H9 (cell line): ENCODE data around the gene CLEC1A. TPM values are rescaled to one million over a fixed set of nuclear protein-coding genes. Genes with fewer than 3 reads are reported as not detected.

Experiments
- DNase-seq: peaks from one replicate; pipeline ENCODE4 v3.0.0-alpha.2; 2017
- H2AFZ ChIP-seq: one replicate; pipeline ENCODE4 v1.6.1; 2013; ENCODE audit warnings: mild to moderate bottlenecking, low read length, control low read depth, moderate library complexity
- H2AK5ac ChIP-seq: 2 replicates; pipeline ENCODE4 v1.6.1; 2013; ENCODE audit warnings: low read length, control low read depth, mixed read lengths; ENCODE audit not compliant: insufficient read length
- H2BK120ac ChIP-seq: one replicate; pipeline ENCODE4 v1.6.1; 2013; ENCODE audit warnings: low read depth, mild to moderate bottlenecking, low read length, control low read depth, inconsistent platforms; ENCODE audit not compliant: poor library complexity, severe bottlenecking
- H2BK12ac ChIP-seq: 2 replicates; pipeline ENCODE4 v1.6.1; 2013; ENCODE audit warnings: low read length, control low read depth, mixed read lengths, low read depth; ENCODE audit not compliant: insufficient read length
- H2BK15ac ChIP-seq: 2 replicates; pipeline ENCODE4 v1.6.1; 2013; ENCODE audit warnings: low read depth, low read length, control low read depth
- H2BK20ac ChIP-seq: one replicate; pipeline ENCODE4 v1.6.1; 2013; ENCODE audit warnings: low read depth, mild to moderate bottlenecking, low read length, control low read depth, inconsistent platforms; ENCODE audit not compliant: poor library complexity, severe bottlenecking
- H2BK5ac ChIP-seq: 2 replicates; pipeline ENCODE4 v1.6.1; 2013; ENCODE audit warnings: low read length, control low read depth, mixed read lengths; ENCODE audit not compliant: insufficient read length
- H3K14ac ChIP-seq: 2 replicates; pipeline ENCODE4 v1.6.1; 2013; ENCODE audit warnings: low read length, control low read depth; ENCODE audit not compliant: insufficient read depth
- H3K18ac ChIP-seq: 2 replicates; pipeline ENCODE4 v1.6.1; 2013; ENCODE audit warnings: low read depth, mild to moderate bottlenecking, mixed read lengths, low read length, control low read depth; ENCODE audit not compliant: insufficient read length
- H3K23ac ChIP-seq: 2 replicates; pipeline ENCODE4 v1.6.1; 2013; ENCODE audit warnings: low read length, control low read depth, mixed read lengths, low read depth; ENCODE audit not compliant: insufficient read length
- H3K23me2 ChIP-seq: 2 replicates; pipeline ENCODE4 v1.6.1; 2013; ENCODE audit warnings: low read depth, mild to moderate bottlenecking, mixed read lengths, low read length, control low read depth; ENCODE audit not compliant: insufficient read length, poor library complexity, severe bottlenecking
- H3K27ac ChIP-seq: 2 replicates; pipeline ENCODE4 v1.5.1; 2013; ENCODE audit warnings: low read length, control low read depth, mixed read lengths, low read depth; ENCODE audit not compliant: insufficient read length
- H3K27me3 ChIP-seq: 2 replicates; pipeline ENCODE4 v1.6.1; 2013; ENCODE audit warnings: low read length, control low read depth, inconsistent platforms; ENCODE audit not compliant: insufficient read depth
- H3K4ac ChIP-seq: 2 replicates; pipeline ENCODE4 v1.6.1; 2013; ENCODE audit warnings: low read depth, mild to moderate bottlenecking, control low read depth, inconsistent platforms, low read length, moderate library complexity
- H3K4me1 ChIP-seq: 2 replicates; pipeline ENCODE4 v1.6.1; 2013; ENCODE audit warnings: low read length, control low read depth, inconsistent platforms; ENCODE audit not compliant: insufficient read depth
- H3K4me2 ChIP-seq: 2 replicates; pipeline ENCODE4 v1.6.1; 2013; ENCODE audit warnings: low read length, control low read depth, mixed read lengths; ENCODE audit not compliant: insufficient read length, insufficient read depth
- H3K56ac ChIP-seq: 2 replicates; pipeline ENCODE4 v1.6.1; 2013; ENCODE audit warnings: low read depth, mild to moderate bottlenecking, mixed read lengths, low read length, control low read depth; ENCODE audit not compliant: insufficient read length
- H3K79me1 ChIP-seq: 2 replicates; pipeline ENCODE4 v1.6.1; 2013; ENCODE audit warnings: low read depth, mild to moderate bottlenecking, moderate library complexity, low read length, control low read depth, inconsistent platforms; ENCODE audit not compliant: insufficient read depth, poor library complexity, severe bottlenecking
- H3K79me2 ChIP-seq: 2 replicates; pipeline ENCODE4 v1.6.1; 2013; ENCODE audit warnings: low read length, control low read depth, inconsistent platforms; ENCODE audit not compliant: insufficient read depth
- H3K9ac ChIP-seq: 2 replicates; pipeline ENCODE4 v1.6.1; 2013; ENCODE audit warnings: low read length, control low read depth, mixed read lengths; ENCODE audit not compliant: insufficient read length; ENCODE audit errors: extremely low read depth
- H3K9me3 ChIP-seq: one replicate; pipeline ENCODE4 v1.6.1; 2013; ENCODE audit warnings: low read depth, low read length, inconsistent platforms; ENCODE audit not compliant: control insufficient read depth
- H3T11ph ChIP-seq: one replicate; pipeline ENCODE4 v1.6.1; 2013; ENCODE audit warnings: mild to moderate bottlenecking, low read length, control low read depth, inconsistent platforms
- H4K20me1 ChIP-seq: one replicate; pipeline ENCODE4 v1.6.1; 2013; ENCODE audit not compliant: control insufficient read depth, insufficient read length, insufficient read depth
- H4K5ac ChIP-seq: 2 replicates; pipeline ENCODE4 v1.6.1; 2013; ENCODE audit warnings: low read depth, mild to moderate bottlenecking, mixed read lengths, low read length, control low read depth; ENCODE audit not compliant: insufficient read length
- H4K8ac ChIP-seq: replicated peaks from 2 replicates; pipeline ENCODE4 v1.6.1; 2013; ENCODE audit warnings: low read length, control low read depth, mixed read lengths, low read depth; ENCODE audit not compliant: insufficient read length
- H4K91ac ChIP-seq: 2 replicates; pipeline ENCODE4 v1.6.1; 2013; ENCODE audit warnings: low read depth, mild to moderate bottlenecking, moderate library complexity, mixed read lengths, low read length, control low read depth; ENCODE audit not compliant: insufficient read length
- H3K27ac Mint-ChIP-seq, 3 experiments: 2 replicates in 2 of 3; 3 replicates in 1 of 3; pipeline ENCODE4 v1.8.0; 2020 to 2021; ENCODE audit warnings: mixed read lengths in 3 of 3, mild to moderate bottlenecking in 1 of 3, moderate library complexity in 1 of 3
- H3K27me3 Mint-ChIP-seq: 2 replicates; pipeline ENCODE4 v1.8.0; 2021; ENCODE audit warnings: low read depth, mild to moderate bottlenecking, moderate library complexity, mixed read lengths
- H3K36me3 Mint-ChIP-seq, 3 experiments: 2 replicates in 2 of 3; 3 replicates in 1 of 3; pipeline ENCODE4 v1.8.0; 2020 to 2021; ENCODE audit warnings: low read depth in 3 of 3, mixed read lengths in 3 of 3; ENCODE audit not compliant: insufficient read depth in 1 of 3
- H3K4me1 Mint-ChIP-seq, 2 experiments: 2 replicates each; pipeline ENCODE4 v1.8.0; 2020; ENCODE audit warnings: mixed read lengths in 2 of 2
- H3K4me3 Mint-ChIP-seq, 2 experiments: 2 replicates in 1 of 2; 3 replicates in 1 of 2; pipeline ENCODE4 v1.8.0; 2020 to 2021; ENCODE audit warnings: mild to moderate bottlenecking in 2 of 2, mixed read lengths in 2 of 2, moderate library complexity in 1 of 2
- H3K9me3 Mint-ChIP-seq, 2 experiments: 2 replicates in 1 of 2; 3 replicates in 1 of 2; pipeline ENCODE4 v1.8.0; 2020; ENCODE audit warnings: mild to moderate bottlenecking in 2 of 2, mixed read lengths in 2 of 2, moderate library complexity in 1 of 2
- CTCF ChIP-seq: fragments of 200-600 bp; sonication (generic); conservative IDR thresholded peaks from 3 replicates; pipeline ENCODE4 v1.8.0; 2021; ENCODE audit warnings: antibody characterized with exemption, mild to moderate bottlenecking
- WGBS: extraction: QIAGEN DNeasy Blood & Tissue Kit; methylation state at CpG from one replicate; pipeline ENCODE4 v1.1.7; 2013; ENCODE audit warnings: missing lambda C conversion rate, low lambda C conversion rate, mixed read lengths; ENCODE audit not compliant: insufficient read length; ENCODE audit errors: extremely low coverage; 5-methylcytosine and 5-hydroxymethylcytosine counted together
- total RNA-seq: library from RNA; stranded (reverse); gene quantifications from 2 replicates; pipeline ENCODE4 v1.2.1, GENCODE V29; 2021

The CLEC1A gene
- total RNA-seq, 1 experiment from 2014 or later: not detected

- H3K56ac ChIP-seq: no peak overlapping the region
- no peaks in the 10 kb centered on the region for H4K20me1 ChIP-seq
- no peak overlapping the region for H3K14ac ChIP-seq
- H4K8ac ChIP-seq: no peak overlapping the region
- no peak overlapping the region for H2BK5ac ChIP-seq
- Mint-ChIP-seq H3K36me3 (no peaks in the 10 kb centered on the region), H3K9me3 (no peaks in the 10 kb centered on the region), H3K27ac (no peak overlapping the region), H3K27me3 (no peaks in the 10 kb centered on the region), H3K4me3 (no peak overlapping the region), H3K4me1 (0 out of 4 replicates have a peak, but pooled peaks cover 0 to 2% of the 10 kb centered on the region in 2 experiments)
- no peaks in the 10 kb centered on the region for H3K9me3 ChIP-seq
- H2BK15ac ChIP-seq: no peak overlapping the region
- no peaks in the 10 kb centered on the region for H3K23me2 ChIP-seq
- no peak overlapping the region for H2BK20ac ChIP-seq
- H3K4me2 ChIP-seq: no peak overlapping the region
- H3K23ac ChIP-seq: no peak overlapping the region
- no peak overlapping the region for H2AK5ac ChIP-seq
- no peak for DNase-seq
- H2AFZ ChIP-seq: no peak overlapping the region
- H3K27me3 ChIP-seq: no peaks in the 10 kb centered on the region
- no peak overlapping the region for H4K5ac ChIP-seq
- H3T11ph ChIP-seq: no peak overlapping the region
- no peak overlapping the region for H3K27ac ChIP-seq
- no peak overlapping the region for H3K4ac ChIP-seq
- H3K4me1 ChIP-seq: no peaks in the 10 kb centered on the region
- TF ChIP-seq CTCF: no peak
- H3K79me1 ChIP-seq: no peaks in the 10 kb centered on the region
- no CpG with 5 or more reads among the region's 1 CpG for WGBS
- no peak overlapping the region for H3K18ac ChIP-seq
- no peak overlapping the region for H2BK120ac ChIP-seq
- no peak overlapping the region for H3K9ac ChIP-seq
- no peak overlapping the region for H4K91ac ChIP-seq
- no peak overlapping the region for H2BK12ac ChIP-seq
- H3K79me2 ChIP-seq: no peaks in the 10 kb centered on the region
Observed at GRCh38 chr12:10142976-10143589, 44.3 kb upstream of the CLEC1A start.
